Measurements from ENCODE around the gene MS4A2.

DNA sequence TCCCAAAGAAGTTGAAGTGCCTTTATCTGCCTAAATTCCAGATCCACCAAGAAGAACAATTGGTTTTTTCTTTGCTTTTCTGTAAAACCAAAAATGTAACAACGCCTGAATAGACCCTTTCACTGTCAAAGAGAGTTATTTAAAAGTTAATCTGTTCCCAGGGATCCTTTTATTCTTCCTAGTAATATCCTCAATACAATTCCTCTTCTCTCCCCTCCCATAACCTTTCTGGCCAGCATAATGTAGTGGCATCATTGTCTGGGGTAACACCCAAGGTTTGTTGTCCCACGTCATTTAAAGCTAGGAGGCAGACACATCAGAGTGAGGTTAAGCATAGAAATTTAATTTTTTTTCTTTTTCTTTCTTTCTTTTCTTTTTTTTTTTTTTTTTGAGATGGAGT is 39.9 kb downstream of the MS4A2 start:
- TF ChIP-seq, protein P1, sequence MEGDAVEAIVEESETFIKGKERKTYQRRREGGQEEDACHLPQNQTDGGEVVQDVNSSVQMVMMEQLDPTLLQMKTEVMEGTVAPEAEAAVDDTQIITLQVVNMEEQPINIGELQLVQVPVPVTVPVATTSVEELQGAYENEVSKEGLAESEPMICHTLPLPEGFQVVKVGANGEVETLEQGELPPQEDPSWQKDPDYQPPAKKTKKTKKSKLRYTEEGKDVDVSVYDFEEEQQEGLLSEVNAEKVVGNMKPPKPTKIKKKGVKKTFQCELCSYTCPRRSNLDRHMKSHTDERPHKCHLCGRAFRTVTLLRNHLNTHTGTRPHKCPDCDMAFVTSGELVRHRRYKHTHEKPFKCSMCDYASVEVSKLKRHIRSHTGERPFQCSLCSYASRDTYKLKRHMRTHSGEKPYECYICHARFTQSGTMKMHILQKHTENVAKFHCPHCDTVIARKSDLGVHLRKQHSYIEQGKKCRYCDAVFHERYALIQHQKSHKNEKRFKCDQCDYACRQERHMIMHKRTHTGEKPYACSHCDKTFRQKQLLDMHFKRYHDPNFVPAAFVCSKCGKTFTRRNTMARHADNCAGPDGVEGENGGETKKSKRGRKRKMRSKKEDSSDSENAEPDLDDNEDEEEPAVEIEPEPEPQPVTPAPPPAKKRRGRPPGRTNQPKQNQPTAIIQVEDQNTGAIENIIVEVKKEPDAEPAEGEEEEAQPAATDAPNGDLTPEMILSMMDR (conservative IDR thresholded peaks at IDR 0.05 in 1 of 2, IDR thresholded peaks at IDR 0.05 in 1 of 2; ENCODE audit: low read depth in 1 of 2, low read length in 2 of 2), result no peak
- no peak for TF ChIP-seq EZH2 (IDR thresholded peaks at IDR 0.05; ENCODE audit: low read length, missing control alignments)

Data from fibroblast of lung (primary cell).